Activated CD4-positive, alpha-beta T cell treated with anti-CD3 and anti-CD28 coated beads for 24 hours (primary cell): ENCODE measurements around the gene SNN.
A peak's percentile ranks its signal among the peaks of the same experiment; 100 is the strongest.

Experiments
- DNase-seq, 2 donors: peaks; one replicate each; pipeline ENCODE4 v3.0.0-alpha.2; 2020; ENCODE audit warnings: low read depth in 2 of 2

Gene SNN

GRCh38 chr16:11667824-11668622 lies at the start of gene SNN:
Gene SNN, plus strand, starts transcription at chr16:11668455. Its CDS starts 7,605 bp downstream, at chr16:11676060.
- peak; percentile 77 for DNase-seq

GRCh38 chr16:11619327-11619851 lies 48.9 kb upstream of the SNN start:
- DNase-seq = no peak

- no peak for DNase-seq
Observed at GRCh38 chr16:11620243-11621003, 47.8 kb upstream of the SNN start.

GRCh38 chr16:11621539-11621919 lies 46.7 kb upstream of the SNN start:
- no peak for DNase-seq

- peak; percentile 11 to 14 for DNase-seq
Observed at GRCh38 chr16:11621920-11622651, 46.2 kb upstream of the SNN start.

- no peak for DNase-seq
Observed at GRCh38 chr16:11624205-11624604, 44.0 kb upstream of the SNN start.

- DNase-seq = no peak
Observed at GRCh38 chr16:11624636-11625607, 43.3 kb upstream of the SNN start.

- DNase-seq = no peak
Observed at GRCh38 chr16:11625769-11626168, 42.5 kb upstream of the SNN start.

- DNase-seq = no peak
Observed at GRCh38 chr16:11626657-11627291, 41.5 kb upstream of the SNN start.

GRCh38 chr16:11627292-11627663 lies 41.0 kb upstream of the SNN start:
- no peak for DNase-seq

GRCh38 chr16:11627822-11628457 lies 40.3 kb upstream of the SNN start:
- no peak for DNase-seq

GRCh38 chr16:11629071-11630030 lies 38.9 kb upstream of the SNN start:
- no peak for DNase-seq

GRCh38 chr16:11630046-11630767 lies 38.0 kb upstream of the SNN start:
- no peak for DNase-seq

- DNase-seq = no peak
Observed at GRCh38 chr16:11630768-11631056, 37.5 kb upstream of the SNN start.

GRCh38 chr16:11631214-11631613 lies 37.0 kb upstream of the SNN start:
- DNase-seq = no peak

- no peak for DNase-seq
Observed at GRCh38 chr16:11632455-11632939, 35.8 kb upstream of the SNN start.

- no peak for DNase-seq
Observed at GRCh38 chr16:11633113-11633512, 35.1 kb upstream of the SNN start.

- DNase-seq = no peak
Observed at GRCh38 chr16:11634312-11634711, 33.9 kb upstream of the SNN start.
